ENCODE results near the gene CRLF1. TPM values are rescaled to one million over a fixed set of nuclear protein-coding genes. Genes with fewer than 3 reads are reported as not detected.

The CRLF1 gene
- total and polyA plus RNA-seq, 10 of the 15 experiments (the other 5 are each of a cell fraction or from before 2014, with no cell fraction given): 0.10 to 1.2 (median 0.49) TPM; not detected in 4

DNA sequence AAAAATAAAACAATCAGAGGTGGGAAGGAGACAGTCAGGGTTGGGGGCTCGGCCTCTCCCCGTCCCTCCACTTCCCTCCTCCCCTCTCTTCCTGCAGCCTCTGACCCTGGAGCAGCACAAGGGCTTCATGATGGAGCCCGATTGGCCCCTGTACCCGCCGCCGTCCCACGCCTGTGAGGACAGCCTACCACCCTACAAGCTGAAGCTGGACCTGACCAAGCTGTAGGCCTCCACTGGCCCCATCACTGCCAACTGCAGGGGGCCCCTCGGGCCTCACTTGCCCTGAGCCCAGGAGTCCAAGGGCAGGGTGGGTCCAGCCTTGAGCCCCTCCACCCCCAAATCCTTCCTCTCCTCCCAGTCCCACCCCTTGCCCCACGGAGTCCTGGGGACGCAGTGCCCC, 13.7 kb upstream of the CRLF1 start:
- CTCF ChIA-PET: no interaction called here
- H3K4me2 ChIP-seq (ENCODE audit: control insufficient read depth, insufficient read depth): no peak overlapping the region

More for the DNA sequence above, 13.7 kb upstream of the CRLF1 start:
- BruUV-seq (replicated peaks): no TSS peak
- H3K36me3 ChIP-seq (ENCODE audit: control insufficient read depth in 2 of 2, insufficient read depth in 2 of 2, low read length in 1 of 2): no peaks in the 10 kb centered on the region
- no peaks in the 10 kb centered on the region for H3K79me2 ChIP-seq (ENCODE audit: control insufficient read depth, insufficient read depth, low read length)
- intact Hi-C loops (cut with micrococcal nuclease; ENCODE audit: unreplicated experiment): no loop called here
- TF ChIP-seq LARP7 (IDR thresholded peaks at IDR 0.05) (no peak), CBFB (IDR thresholded peaks at IDR 0.05; ENCODE audit: low read depth) (no peak), RELB (IDR thresholded peaks at IDR 0.05; ENCODE audit: low read depth) (no peak), CEBPZ (IDR thresholded peaks at IDR 0.05; ENCODE audit: low read depth, low read length) (no peak), IRF3 (IDR thresholded peaks at IDR 0.05) (no peak), PAX8 (IDR thresholded peaks at IDR 0.05) (no peak), ESRRA (IDR thresholded peaks at IDR 0.05; ENCODE audit: low read length) (no peak), KAT2A (conservative IDR thresholded peaks at IDR 0.05; ENCODE audit: control insufficient read depth, low read depth, low read length) (no peak), YBX1 (IDR thresholded peaks at IDR 0.05) (no peak), HDAC2 (IDR thresholded peaks at IDR 0.05) (no peak)
- TF ChIP-seq, protein P1, sequence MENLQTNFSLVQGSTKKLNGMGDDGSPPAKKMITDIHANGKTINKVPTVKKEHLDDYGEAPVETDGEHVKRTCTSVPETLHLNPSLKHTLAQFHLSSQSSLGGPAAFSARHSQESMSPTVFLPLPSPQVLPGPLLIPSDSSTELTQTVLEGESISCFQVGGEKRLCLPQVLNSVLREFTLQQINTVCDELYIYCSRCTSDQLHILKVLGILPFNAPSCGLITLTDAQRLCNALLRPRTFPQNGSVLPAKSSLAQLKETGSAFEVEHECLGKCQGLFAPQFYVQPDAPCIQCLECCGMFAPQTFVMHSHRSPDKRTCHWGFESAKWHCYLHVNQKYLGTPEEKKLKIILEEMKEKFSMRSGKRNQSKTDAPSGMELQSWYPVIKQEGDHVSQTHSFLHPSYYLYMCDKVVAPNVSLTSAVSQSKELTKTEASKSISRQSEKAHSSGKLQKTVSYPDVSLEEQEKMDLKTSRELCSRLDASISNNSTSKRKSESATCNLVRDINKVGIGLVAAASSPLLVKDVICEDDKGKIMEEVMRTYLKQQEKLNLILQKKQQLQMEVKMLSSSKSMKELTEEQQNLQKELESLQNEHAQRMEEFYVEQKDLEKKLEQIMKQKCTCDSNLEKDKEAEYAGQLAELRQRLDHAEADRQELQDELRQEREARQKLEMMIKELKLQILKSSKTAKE (IDR thresholded peaks at IDR 0.05; ENCODE audit: low read depth, poor library complexity, severe bottlenecking): no peak
- H3K27me3 ChIP-seq (replicated peaks in 1 of 2; ENCODE audit: control insufficient read depth in 2 of 2, insufficient read depth in 2 of 2, low read length in 1 of 2): no peaks in the 10 kb centered on the region; a peak in 1 of 4 replicates
- RAD21 ChIA-PET (ENCODE audit: unreplicated experiment): no interaction called here
- no peak overlapping the region for H3K4me3 ChIP-seq
- SMC1A ChIA-PET (ENCODE audit: uncharacterized antibody, unreplicated experiment): no interaction called here
- DNase-seq (ENCODE audit: low read depth, low spot score) (no peak), ATAC-seq (no peak), FAIRE-seq (no peak)
- H3K27ac ChIP-seq (ENCODE audit: control insufficient read depth, insufficient read depth): no peak overlapping the region
- H3K9me3 ChIP-seq (replicated peaks; ENCODE audit: control insufficient read depth, insufficient read depth, low read length): no peaks in the 10 kb centered on the region
- H3K9ac ChIP-seq (ENCODE audit: control insufficient read depth, insufficient read depth, low read length): no peak overlapping the region
- 93% methylated on average over 8 of the region's 10 CpGs for WGBS (ENCODE audit: insufficient coverage, insufficient replicate concordance, low lambda C conversion rate, missing lambda C conversion rate)
- in situ Hi-C loops (cut with MboI): no loop called here
- H3K4me1 ChIP-seq (ENCODE audit: control insufficient read depth, insufficient read depth, low read length): no peaks in the 10 kb centered on the region
- no peaks in the 10 kb centered on the region for H4K20me1 ChIP-seq (ENCODE audit: control insufficient read depth, insufficient read depth)
- POLR2A ChIA-PET: interaction anchor here (1.2 kb wide), 1 partner anchor 9 kb away, joined by 3 read pairs; no protein-coding TSS in a partner anchor
- H2AFZ ChIP-seq (ENCODE audit: control insufficient read depth, low read depth, low read length): no peak overlapping the region
